C4-2B (cell line): Measurements from ENCODE around the gene FDPS.

ENCODE experiments used
- H3K27ac ChIP-seq: fragments of 450-650 bp; 2 replicates; pipeline ENCODE4 v1.5.1; 2017
- CTCF ChIP-seq: fragments of 450-650 bp; conservative IDR thresholded peaks from 2 replicates; pipeline ENCODE4 v1.5.1; 2017; ENCODE audit warnings: mild to moderate bottlenecking
- ZFX ChIP-seq: fragments of 450-650 bp; IDR thresholded peaks from 2 replicates; pipeline ENCODE4 v1.6.1; 2017

Gene FDPS

GRCh38 chr1:155277902-155278688 is 30.6 kb upstream of the FDPS start:
- peak overlapping the region; percentile 51 for H3K27ac ChIP-seq
- TF ChIP-seq ZFX (no peak), CTCF (no peak)

- H3K27ac ChIP-seq = no peak overlapping the region
Measured at GRCh38 chr1:155278689-155279160, 29.9 kb upstream of the FDPS start.

GRCh38 chr1:155279268-155279667 is 29.4 kb upstream of the FDPS start:
- no peak for TF ChIP-seq CTCF
- TF ChIP-seq ZFX = no peak
- no peak overlapping the region for H3K27ac ChIP-seq

More at GRCh38 chr1:155278689-155279160, 29.9 kb upstream of the FDPS start:
- TF ChIP-seq ZFX (no peak), CTCF (no peak)

GRCh38 chr1:155282488-155283091 is 26.1 kb upstream of the FDPS start:
- no peak overlapping the region for H3K27ac ChIP-seq
- TF ChIP-seq CTCF (no peak), ZFX (no peak)

GRCh38 chr1:155284476-155284875 is 24.2 kb upstream of the FDPS start:
- TF ChIP-seq ZFX = no peak
- TF ChIP-seq CTCF = no peak
- H3K27ac ChIP-seq = no peak overlapping the region

- no peak overlapping the region for H3K27ac ChIP-seq
- no peak for TF ChIP-seq ZFX
- no peak for TF ChIP-seq CTCF
Measured at GRCh38 chr1:155285063-155285462, 23.6 kb upstream of the FDPS start.

- TF ChIP-seq ZFX (no peak), CTCF (no peak)
- H3K27ac ChIP-seq = no peak overlapping the region
Measured at GRCh38 chr1:155285631-155286044, 23.0 kb upstream of the FDPS start.
